B cell (primary cell): ENCODE data around the gene IVNS1ABP. TPM values are rescaled to one million over a fixed set of nuclear protein-coding genes. Genes with fewer than 3 reads are reported as not detected.

Experiments
- ATAC-seq: fragments of 200-7000 bp; cut with Tn5 transposase; one replicate; pipeline ENCODE4 v1.10.0; 2021; ENCODE audit warnings: low read depth, mild to moderate bottlenecking, moderate number of reproducible peaks, moderate library complexity
- CTCF ChIA-PET: fragments of 350-600 bp; sonication (Branson Sonifier 250); formaldehyde crosslinking; loops from one replicate; lab custom pipeline; 2021; ENCODE audit warnings: antibody characterized with exemption, inconsistent platforms; lab: Charles Lee
- POLR2A ChIA-PET: fragments of 350-600 bp; sonication (Branson Sonifier 250); formaldehyde crosslinking; loops from one replicate; lab custom pipeline; 2021; ENCODE audit warnings: antibody characterized with exemption; lab: Charles Lee
- DNase-seq: peaks from one replicate; pipeline ENCODE4 v3.0.0; 2013
- H2AFZ ChIP-seq: 2 replicates; pipeline ENCODE4 v1.6.1; 2012; ENCODE audit warnings: mild to moderate bottlenecking, low read depth, low read length; ENCODE audit not compliant: insufficient read depth, poor library complexity, severe bottlenecking
- H3K27ac ChIP-seq, 2 donors: 1 replicate in 1 of 2; 2 replicates in 1 of 2; pipeline ENCODE4 v1.5.1; 2012 to 2013; ENCODE audit warnings: low read length in 2 of 2, mild to moderate bottlenecking in 2 of 2, moderate library complexity in 1 of 2
- H3K27me3 ChIP-seq, 4 experiments: fragments of 200-600 bp in 1 of 4; sonication (generic) in 1 of 4; replicated peaks in 1 of 4; 1 replicate in 2 of 4; 2 replicates in 2 of 4; pipeline versions ENCODE4 v1.6.1 to v1.7.0; 2013 to 2016; ENCODE audit warnings: low read length in 3 of 4, mild to moderate bottlenecking in 2 of 4, mixed read lengths in 1 of 4, moderate library complexity in 1 of 4; ENCODE audit not compliant: insufficient read depth in 4 of 4, control insufficient read depth in 3 of 4; ENCODE audit errors: control extremely low read depth in 1 of 4
- H3K36me3 ChIP-seq, 2 experiments: replicated peaks in 1 of 2; 1 replicate in 1 of 2; 2 replicates in 1 of 2; pipeline versions ENCODE4 v1.6.1 to v1.7.1; 2013; ENCODE audit warnings: low read length in 1 of 2; ENCODE audit not compliant: insufficient read depth in 2 of 2, control insufficient read depth in 1 of 2; ENCODE audit errors: control extremely low read depth in 1 of 2, extremely low read depth in 1 of 2
- H3K4me1 ChIP-seq, 2 donors: fragments of 200-600 bp in 1 of 2; sonication (generic) in 1 of 2; 1 replicate in 1 of 2; 2 replicates in 1 of 2; pipeline versions ENCODE4 v1.5.1 to v1.6.1; 2013 to 2017; ENCODE audit warnings: low read length in 2 of 2; ENCODE audit not compliant: control insufficient read depth in 2 of 2, insufficient read depth in 2 of 2
- H3K4me2 ChIP-seq: replicated peaks from 2 replicates; pipeline ENCODE3; 2012; ENCODE audit warnings: mild to moderate bottlenecking, low read depth, low read length; ENCODE audit not compliant: poor library complexity, severe bottlenecking
- H3K4me3 ChIP-seq, 5 experiments: fragments of 200-600 bp in 1 of 5; sonication (generic) in 1 of 5; 1 replicate in 3 of 5; 2 replicates in 2 of 5; pipeline versions ENCODE4 v1.5.1 to v1.7.0; 2011 to 2016; ENCODE audit warnings: low read length in 4 of 5, mild to moderate bottlenecking in 4 of 5, low read depth in 2 of 5, control low read depth in 1 of 5, moderate library complexity in 1 of 5; ENCODE audit not compliant: insufficient read depth in 1 of 5; ENCODE audit errors: control extremely low read depth in 1 of 5, extremely low read depth in 1 of 5
- H3K79me2 ChIP-seq: fragments of 200-600 bp; sonication (generic); one replicate; pipeline ENCODE4 v1.6.0; 2016; ENCODE audit warnings: low read length; ENCODE audit not compliant: control insufficient read depth, insufficient read depth
- H3K9ac ChIP-seq: fragments of 200-600 bp; sonication (generic); 2 replicates; pipeline ENCODE4 v1.6.1; 2017; ENCODE audit warnings: mild to moderate bottlenecking, low read length, moderate library complexity
- H3K9me3 ChIP-seq, 3 donors: one replicate each; pipeline versions ENCODE4 v1.6.1 to v1.7.1; 2013; ENCODE audit warnings: low read length in 2 of 3; ENCODE audit not compliant: control insufficient read depth in 2 of 3, insufficient read depth in 1 of 3; ENCODE audit errors: control extremely low read depth in 1 of 3
- H4K20me1 ChIP-seq: 2 replicates; pipeline ENCODE4 v1.6.0; 2012; ENCODE audit warnings: mild to moderate bottlenecking, low read length; ENCODE audit not compliant: insufficient read depth, control insufficient read depth, poor library complexity, severe bottlenecking
- H3K27ac Mint-ChIP-seq: one replicate; pipeline ENCODE4 v1.8.0; 2021; ENCODE audit warnings: mixed read lengths
- H3K27me3 Mint-ChIP-seq: one replicate; pipeline ENCODE4 v1.8.0; 2021; ENCODE audit warnings: mixed read lengths
- H3K4me1 Mint-ChIP-seq: one replicate; pipeline ENCODE4 v1.8.0; 2021; ENCODE audit warnings: mixed read lengths
- H3K4me3 Mint-ChIP-seq: one replicate; pipeline ENCODE4 v1.8.0; 2021; ENCODE audit warnings: mixed read lengths
- H3K9me3 Mint-ChIP-seq: one replicate; pipeline ENCODE4 v1.8.0; 2022; ENCODE audit warnings: mixed read lengths; ENCODE audit not compliant: insufficient read depth
- CTCF ChIP-seq: fragments of 200-600 bp; IDR thresholded peaks from one replicate; pipeline ENCODE4 v1.8.0; 2022; ENCODE audit warnings: antibody characterized with exemption, mild to moderate bottlenecking
- EZH2 ChIP-seq: IDR thresholded peaks from 2 replicates; pipeline ENCODE4 v1.6.1; 2012; ENCODE audit warnings: borderline replicate concordance, low read depth, mild to moderate bottlenecking, moderate library complexity, low read length; ENCODE audit not compliant: insufficient read depth, poor library complexity, severe bottlenecking
- WGBS: methylation state at CpG from one replicate; pipeline ENCODE4 v1.1.5; 2013; ENCODE audit warnings: missing lambda C conversion rate; ENCODE audit not compliant: insufficient coverage; 5-methylcytosine and 5-hydroxymethylcytosine counted together
- intact Hi-C: fragments of 100-400 bp; cut with micrococcal nuclease; formaldehyde crosslinking; loops from one replicate; pipeline ENCODE4 v1.10.0; 2022
- polyA plus RNA-seq: library from polyadenylated mRNA; depleted of rRNA; stranded (reverse); fragments of >200 nt; gene quantifications from 2 replicates; pipeline ENCODE4 v1.2.3, GENCODE V29; 2012
- total RNA-seq, 2 donors: library from RNA; stranded (reverse); fragments of 120-200 nt in 1 of 2; gene quantifications; 1 replicate in 1 of 2; 2 replicates in 1 of 2; pipeline versions ENCODE4 v1.2.3 to v1.2.4, GENCODE V29; 2013 to 2022

IVNS1ABP gene
- total and polyA plus RNA-seq, 2 donors (not counting 1 experiment from before 2014, with no cell fraction given), result 42.9 to 87.0 TPM

DNA sequence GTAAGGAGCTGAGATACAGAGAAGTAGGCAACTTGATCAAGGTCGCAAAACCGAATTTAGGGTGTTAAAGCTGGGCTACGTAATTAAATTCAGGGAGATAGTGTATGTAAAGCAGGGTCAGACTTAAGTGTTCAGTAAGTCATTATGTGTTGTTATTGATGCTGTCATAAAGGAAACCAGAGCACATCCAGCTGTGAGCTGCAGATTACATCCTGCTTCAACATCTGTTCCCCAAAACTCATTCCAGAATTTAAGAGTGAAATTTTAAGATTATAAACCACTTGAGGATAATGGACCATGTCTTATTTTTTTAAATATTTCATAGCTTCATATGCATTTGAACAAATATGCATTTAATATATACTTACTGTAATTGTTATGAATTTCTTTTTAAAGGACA lies 49.7 kb downstream of the IVNS1ABP start:
- Mint-ChIP-seq H3K4me1 (no peaks in the 10 kb centered on the region), H3K9me3 (no peaks in the 10 kb centered on the region), H3K27ac (no peak overlapping the region), H3K4me3 (no peak overlapping the region), H3K27me3 (no peaks in the 10 kb centered on the region)
- H3K79me2 ChIP-seq, result no peaks in the 10 kb centered on the region
- no peak overlapping the region for H3K27ac ChIP-seq
- no peaks in the 10 kb centered on the region for H3K36me3 ChIP-seq
- no peaks in the 10 kb centered on the region for H3K4me1 ChIP-seq
- TF ChIP-seq CTCF (no peak), EZH2 (no peak)
- H3K27me3 ChIP-seq, result no peaks in the 10 kb centered on the region
- no peaks in the 10 kb centered on the region for H3K9me3 ChIP-seq
- ATAC-seq, result no peak
- H3K4me2 ChIP-seq, result no peak overlapping the region
- no peak overlapping the region for H2AFZ ChIP-seq
- WGBS, result 93% methylated on average over 3 of the region's 3 CpGs
- ChIA-PET CTCF (interaction anchor here (1.9 kb wide), 1 partner anchor 414 kb away, joined by 5 read pairs; no protein-coding TSS in a partner anchor), POLR2A (no interaction called here)
- no peak overlapping the region for H3K4me3 ChIP-seq
- intact Hi-C loops, result no loop called here
- H3K9ac ChIP-seq, result no peak overlapping the region
- DNase-seq, result no peak
- H4K20me1 ChIP-seq, result no peaks in the 10 kb centered on the region

DNA sequence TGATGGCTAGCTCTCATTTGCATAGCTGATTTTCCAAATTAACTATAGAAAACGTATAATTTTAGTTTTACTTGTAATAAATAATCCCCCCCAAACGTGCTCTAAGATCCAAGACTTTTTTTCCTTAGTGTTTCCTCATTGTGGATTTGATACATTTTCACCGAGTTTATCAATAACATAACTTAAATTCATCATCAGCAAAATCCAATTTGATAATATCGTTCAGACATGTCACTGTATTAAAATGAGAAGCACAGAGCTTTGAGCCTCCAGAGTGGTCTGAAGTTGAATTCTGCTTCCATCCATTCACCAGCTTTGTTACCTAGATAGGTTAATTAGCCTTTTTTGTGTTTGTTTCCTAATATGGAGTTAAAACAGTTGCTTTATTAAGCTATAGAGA lies 51.7 kb downstream of the IVNS1ABP start:
- ChIA-PET CTCF (no interaction called here), POLR2A (no interaction called here)
- Histone ChIP-seq H3K9me3 (no peaks in the 10 kb centered on the region), H3K79me2 (no peaks in the 10 kb centered on the region), H2AFZ (no peak overlapping the region), H3K27ac (no peak overlapping the region), H4K20me1 (no peaks in the 10 kb centered on the region), H3K36me3 (no peaks in the 10 kb centered on the region), H3K27me3 (no peaks in the 10 kb centered on the region), H3K4me1 (no peaks in the 10 kb centered on the region), H3K4me2 (no peak overlapping the region), H3K4me3 (no peak overlapping the region), H3K9ac (no peak overlapping the region)
- H3K4me3 Mint-ChIP-seq, result no peak overlapping the region
- no peaks in the 10 kb centered on the region for H3K4me1 Mint-ChIP-seq
- ATAC-seq (no peak), DNase-seq (no peak)
- intact Hi-C loops, result no loop called here
- TF ChIP-seq CTCF (no peak), EZH2 (no peak)
- no peaks in the 10 kb centered on the region for H3K9me3 Mint-ChIP-seq
- no peaks in the 10 kb centered on the region for H3K27me3 Mint-ChIP-seq
- no CpG with 5 or more reads among the region's 4 CpGs for WGBS
- H3K27ac Mint-ChIP-seq, result no peak overlapping the region
